IMR-90 (cell line): ENCODE data around the gene KY. TPM values are rescaled to one million over a fixed set of nuclear protein-coding genes. Genes with fewer than 3 reads are reported as not detected.

Experiments
- ATAC-seq: fragments of 200-7000 bp; cut with Tn5 transposase; 2 replicates; pipeline ENCODE4 v1.9.1; 2020; ENCODE audit warnings: low read depth, mild to moderate bottlenecking, moderate library complexity
- BruUV-seq: library from RNA; stranded (reverse); fragments of 400-500 nt; replicated peaks from 2 replicates; lab custom pipeline; 2021; lab: Mats Ljungman, UMichigan
- CTCF ChIA-PET: fragments of 300-600 bp; formaldehyde crosslinking; extraction: SDS; loops from one replicate; lab custom pipeline; 2021; ENCODE audit warnings: antibody characterized with exemption; lab: Yijun Ruan, JAX
- POLR2A ChIA-PET: fragments of 300-600 bp; sonication (Branson Sonifier 250); formaldehyde crosslinking; loops from one replicate; lab custom pipeline; 2022; ENCODE audit warnings: antibody characterized with exemption; ENCODE audit not compliant: unreplicated experiment; lab: Charles Lee
- DNase-seq: peaks from one replicate; pipeline ENCODE4 v3.0.0; 2013
- H2AFZ ChIP-seq: replicated peaks from 2 replicates; pipeline ENCODE3; 2013; ENCODE audit warnings: low read length, mild to moderate bottlenecking; ENCODE audit not compliant: poor library complexity
- H2AK5ac ChIP-seq: 2 replicates; pipeline ENCODE4 v1.6.1; 2013; ENCODE audit warnings: low read depth, low read length, inconsistent platforms
- H2AK9ac ChIP-seq: replicated peaks from 2 replicates; pipeline ENCODE3; 2013; ENCODE audit warnings: mild to moderate bottlenecking, low read depth, low read length, moderate library complexity; ENCODE audit not compliant: poor library complexity
- H2BK120ac ChIP-seq: 2 replicates; pipeline ENCODE4 v1.6.1; 2013; ENCODE audit warnings: low read depth, low read length, inconsistent platforms
- H2BK15ac ChIP-seq: 3 replicates; pipeline ENCODE4 v1.6.1; 2013; ENCODE audit warnings: low read depth, low read length, inconsistent platforms
- H2BK20ac ChIP-seq: 2 replicates; pipeline ENCODE4 v1.6.1; 2013; ENCODE audit warnings: low read depth, mild to moderate bottlenecking, inconsistent platforms, low read length, moderate library complexity
- H2BK5ac ChIP-seq: 2 replicates; pipeline ENCODE4 v1.6.1; 2013; ENCODE audit warnings: mild to moderate bottlenecking, low read depth, low read length, inconsistent platforms; ENCODE audit not compliant: poor library complexity, severe bottlenecking
- H3K14ac ChIP-seq: replicated peaks from 2 replicates; pipeline ENCODE4 v1.6.1; 2013; ENCODE audit warnings: low read depth, low read length, inconsistent platforms
- H3K18ac ChIP-seq: 2 replicates; pipeline ENCODE4 v1.6.1; 2013; ENCODE audit warnings: low read depth, low read length, control low read depth
- H3K23ac ChIP-seq: 2 replicates; pipeline ENCODE4 v1.6.1; 2013; ENCODE audit warnings: low read depth, low read length, inconsistent platforms
- H3K27ac ChIP-seq: 2 replicates; pipeline ENCODE4 v1.5.1; 2013; ENCODE audit warnings: mild to moderate bottlenecking, control low read depth, low read length; ENCODE audit not compliant: insufficient read depth
- H3K27me3 ChIP-seq: 2 replicates; pipeline ENCODE4 v1.6.1; 2013; ENCODE audit warnings: low read length; ENCODE audit not compliant: control insufficient read depth, insufficient read depth
- H3K36me3 ChIP-seq: 2 replicates; pipeline ENCODE4 v1.6.1; 2013; ENCODE audit warnings: low read length, mixed read lengths; ENCODE audit not compliant: control insufficient read depth, insufficient read depth
- H3K4ac ChIP-seq: 2 replicates; pipeline ENCODE4 v1.6.1; 2013; ENCODE audit warnings: low read depth, low read length, inconsistent platforms
- H3K4me1 ChIP-seq: 2 replicates; pipeline ENCODE4 v1.6.1; 2013; ENCODE audit warnings: low read length, mixed read lengths; ENCODE audit not compliant: control insufficient read depth, insufficient read depth
- H3K4me2 ChIP-seq: 2 replicates; pipeline ENCODE4 v1.6.1; 2013; ENCODE audit warnings: low read depth, mild to moderate bottlenecking, control low read depth, low read length, moderate library complexity
- H3K4me3 ChIP-seq: 2 replicates; pipeline ENCODE4 v1.5.1; 2013; ENCODE audit warnings: low read depth, mild to moderate bottlenecking, control low read depth, low read length, moderate library complexity; ENCODE audit not compliant: insufficient read depth
- H3K56ac ChIP-seq: 2 replicates; pipeline ENCODE4 v1.6.1; 2013; ENCODE audit warnings: low read length, inconsistent platforms; ENCODE audit not compliant: insufficient read depth; ENCODE audit errors: extremely low read depth
- H3K79me1 ChIP-seq, 2 experiments: 2 replicates each; pipeline ENCODE4 v1.6.1; 2013; ENCODE audit warnings: low read length in 2 of 2, inconsistent platforms in 1 of 2, low read depth in 1 of 2
- H3K9ac ChIP-seq: 2 replicates; pipeline ENCODE4 v1.6.1; 2013; ENCODE audit warnings: low read depth, low read length, control low read depth
- H3K9me1 ChIP-seq: 2 replicates; pipeline ENCODE4 v1.6.1; 2013; ENCODE audit warnings: low read length, inconsistent platforms; ENCODE audit not compliant: insufficient read depth
- H3K9me3 ChIP-seq: 2 replicates; pipeline ENCODE4 v1.6.1; 2013; ENCODE audit warnings: low read length; ENCODE audit not compliant: control insufficient read depth, insufficient read depth
- H4K20me1 ChIP-seq: 2 replicates; pipeline ENCODE4 v1.6.1; 2013; ENCODE audit warnings: low read length, inconsistent platforms; ENCODE audit not compliant: insufficient read depth
- H4K5ac ChIP-seq: 2 replicates; pipeline ENCODE4 v1.6.1; 2013; ENCODE audit warnings: mild to moderate bottlenecking, low read depth, low read length, control low read depth
- H4K8ac ChIP-seq, 2 experiments: 2 replicates each; pipeline ENCODE4 v1.6.1; 2013; ENCODE audit warnings: low read depth in 2 of 2, low read length in 2 of 2, control low read depth in 1 of 2, inconsistent platforms in 1 of 2
- H4K91ac ChIP-seq: 2 replicates; pipeline ENCODE4 v1.6.1; 2013; ENCODE audit warnings: low read depth, low read length, inconsistent platforms; ENCODE audit not compliant: insufficient read depth
- BHLHE40 ChIP-seq: fragments of 150-350 bp; IDR thresholded peaks from 2 replicates; pipeline ENCODE4 v1.6.1; 2016; ENCODE audit warnings: mild to moderate bottlenecking, low read depth, low read length
- CEBPB ChIP-seq: IDR thresholded peaks from 2 replicates; pipeline ENCODE4 v1.6.1; 2012; ENCODE audit warnings: low read depth, low read length, improper control_type of control experiment
- CHD1 ChIP-seq: IDR thresholded peaks from 2 replicates; pipeline ENCODE4 v1.6.1; 2012; ENCODE audit warnings: low read depth, low read length, improper control_type of control experiment
- FOS ChIP-seq: fragments of 150-350 bp; IDR thresholded peaks from 2 replicates; pipeline ENCODE4 v1.6.1; 2016; ENCODE audit warnings: low read depth, low read length
- MAFK ChIP-seq: IDR thresholded peaks from 2 replicates; pipeline ENCODE4 v1.6.1; 2012; ENCODE audit warnings: low read depth, low read length, improper control_type of control experiment
- MAZ ChIP-seq: IDR thresholded peaks from 2 replicates; pipeline ENCODE4 v1.6.1; 2012; ENCODE audit warnings: low read depth, mild to moderate bottlenecking, low read length, improper control_type of control experiment, moderate library complexity, borderline replicate concordance
- MXI1 ChIP-seq: IDR thresholded peaks from 2 replicates; pipeline ENCODE4 v1.6.1; 2012; ENCODE audit warnings: low read depth, mild to moderate bottlenecking, low read length, moderate library complexity, borderline replicate concordance
- NFE2L2 ChIP-seq: fragments of 150-350 bp; IDR thresholded peaks from 2 replicates; pipeline ENCODE4 v1.6.1; 2016; ENCODE audit warnings: low read depth, mild to moderate bottlenecking, low read length
- POLR2A ChIP-seq: IDR thresholded peaks from 2 replicates; pipeline ENCODE4 v1.6.1; 2012; ENCODE audit warnings: mild to moderate bottlenecking, low read depth, low read length
- RAD21 ChIP-seq: IDR thresholded peaks from 2 replicates; pipeline ENCODE4 v1.6.1; 2012; ENCODE audit warnings: low read length, improper control_type of control experiment
- RCOR1 ChIP-seq: IDR thresholded peaks from 2 replicates; pipeline ENCODE4 v1.6.1; 2012; ENCODE audit warnings: mild to moderate bottlenecking, low read length, improper control_type of control experiment; ENCODE audit not compliant: insufficient replicate concordance
- RFX5 ChIP-seq: IDR thresholded peaks from 2 replicates; pipeline ENCODE4 v1.8.0; 2012; ENCODE audit warnings: low read depth, mild to moderate bottlenecking, low read length, moderate library complexity
- SMC3 ChIP-seq: fragments of 150-350 bp; IDR thresholded peaks from 2 replicates; pipeline ENCODE4 v1.6.1; 2016; ENCODE audit warnings: low read depth, mild to moderate bottlenecking, antibody characterized with exemption, low read length, moderate library complexity
- WGBS, 2 experiments: methylation state at CpG; one replicate each; pipeline versions ENCODE4 v1.1.5 to v1.1.7; 2013; ENCODE audit warnings: missing lambda C conversion rate in 2 of 2; ENCODE audit not compliant: insufficient read length in 1 of 2; ENCODE audit errors: extremely low coverage in 2 of 2; 5-methylcytosine and 5-hydroxymethylcytosine counted together
- dilution Hi-C: fragments of 300-500 bp; cut with HindIII; formaldehyde crosslinking; loops from one replicate; pipeline ENCODE4 v1.14.3; 2018; ENCODE audit warnings: low sequenced_read_pairs; ENCODE audit not compliant: unreplicated experiment
- in situ Hi-C: fragments of 300-500 bp; cut with MboI; formaldehyde crosslinking; loops from 3 replicates; pipeline ENCODE4 v1.14.3; 2019; ENCODE audit warnings: low sequenced_read_pairs, inconsistent platforms, mixed read lengths
- intact Hi-C: fragments of 100-400 bp; cut with micrococcal nuclease; formaldehyde crosslinking; loops from 2 replicates; pipeline ENCODE4 v1.10.0; 2022
- polyA plus RNA-seq, 3 experiments: library from polyadenylated mRNA; depleted of rRNA; stranded (reverse); fragments of >200 nt; gene quantifications; 2 replicates each; pipeline ENCODE4 v1.2.3, GENCODE V29; 2012; ENCODE audit warnings: low replicate concordance in 1 of 3
- total RNA-seq: library from RNA; depleted of rRNA; stranded (reverse); fragments of >200 nt; gene quantifications from 2 replicates; pipeline ENCODE4 v1.2.3, GENCODE V29; 2012
- TF ChIP-seq, protein P1 (sequence below): fragments of 150-350 bp; IDR thresholded peaks from 2 replicates; pipeline ENCODE4 v1.6.1; 2017; ENCODE audit warnings: mild to moderate bottlenecking, antibody characterized with exemption, low read length, low read depth
- TF ChIP-seq, protein P2 (sequence below): fragments of 150-350 bp; IDR thresholded peaks from 2 replicates; pipeline ENCODE4 v1.6.1; 2016; ENCODE audit warnings: low read depth, mild to moderate bottlenecking, low read length, moderate library complexity, borderline replicate concordance
- TF ChIP-seq, protein P3 (sequence below): conservative IDR thresholded peaks from 2 replicates; pipeline ENCODE4 v1.5.1; 2012; ENCODE audit warnings: mild to moderate bottlenecking, low read depth, low read length, improper control_type of control experiment

KY gene
- total and polyA plus RNA-seq, 2 of the 4 experiments (the other 2 are of a cell fraction) = under 0.01 to 0.09 TPM

DNA sequence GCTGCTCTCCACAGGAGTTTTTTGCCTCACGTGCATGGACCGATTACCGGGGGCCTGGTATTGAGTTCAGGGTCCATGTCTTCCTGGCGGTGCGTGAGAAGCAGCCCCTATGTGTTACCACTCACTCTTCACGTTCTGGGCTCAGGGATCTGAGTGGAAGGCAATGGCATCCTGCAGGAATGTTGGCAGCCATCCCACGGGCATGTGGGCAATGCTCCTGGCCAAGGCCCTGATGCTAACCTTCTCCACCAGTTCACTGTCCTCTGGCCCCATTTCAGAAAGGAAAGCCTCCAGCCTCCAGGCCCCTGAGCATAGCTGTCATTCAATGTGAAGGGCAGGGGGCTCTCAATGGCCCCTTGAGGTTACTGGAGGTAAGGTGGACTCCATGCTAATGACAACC lies 43.0 kb upstream of the KY start:
- Histone ChIP-seq H4K8ac (no peak overlapping the region), H3K14ac (no peak overlapping the region), H3K36me3 (no peaks in the 10 kb centered on the region), H3K4me2 (no peak overlapping the region), H3K27me3 (peaks cover 5% of the 10 kb centered on the region), H3K56ac (no peak overlapping the region), H2BK5ac (no peak overlapping the region), H4K5ac (no peak overlapping the region), H4K91ac (no peak overlapping the region), H3K4ac (no peak overlapping the region), H3K18ac (no peak overlapping the region), H2AFZ (no peak overlapping the region), H2AK5ac (no peak overlapping the region), H3K9ac (no peak overlapping the region), H4K20me1 (no peaks in the 10 kb centered on the region), H2BK120ac (no peak overlapping the region), H2BK20ac (no peak overlapping the region), H3K9me3 (no peaks in the 10 kb centered on the region), H2BK15ac (no peak overlapping the region), H3K27ac (no peak overlapping the region), H3K79me1 (no peaks in the 10 kb centered on the region), H3K23ac (no peak overlapping the region), H3K4me1 (no peaks in the 10 kb centered on the region), H3K9me1 (no peaks in the 10 kb centered on the region), H2AK9ac (no peak overlapping the region), H3K4me3 (no peak overlapping the region)
- CTCF ChIA-PET = no interaction called here
- DNase-seq = no peak
- dilution Hi-C loops (no loop called here), in situ Hi-C loops (no loop called here), intact Hi-C loops (no loop called here)
- no CpG with 5 or more reads among the region's 7 CpGs for WGBS, 2 experiments
- POLR2A ChIA-PET = no interaction called here
- BruUV-seq = no TSS peak
- TF ChIP-seq RAD21 (no peak), MAFK (no peak), SMC3 (no peak), CEBPB (no peak), RCOR1 (no peak), MAZ (no peak), POLR2A (no peak), CHD1 (no peak), NFE2L2 (no peak), MXI1 (no peak), RFX5 (no peak), FOS (no peak), BHLHE40 (no peak)
- TF ChIP-seq, protein P1, sequence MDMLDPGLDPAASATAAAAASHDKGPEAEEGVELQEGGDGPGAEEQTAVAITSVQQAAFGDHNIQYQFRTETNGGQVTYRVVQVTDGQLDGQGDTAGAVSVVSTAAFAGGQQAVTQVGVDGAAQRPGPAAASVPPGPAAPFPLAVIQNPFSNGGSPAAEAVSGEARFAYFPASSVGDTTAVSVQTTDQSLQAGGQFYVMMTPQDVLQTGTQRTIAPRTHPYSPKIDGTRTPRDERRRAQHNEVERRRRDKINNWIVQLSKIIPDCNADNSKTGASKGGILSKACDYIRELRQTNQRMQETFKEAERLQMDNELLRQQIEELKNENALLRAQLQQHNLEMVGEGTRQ = no peak
- TF ChIP-seq, protein P2, sequence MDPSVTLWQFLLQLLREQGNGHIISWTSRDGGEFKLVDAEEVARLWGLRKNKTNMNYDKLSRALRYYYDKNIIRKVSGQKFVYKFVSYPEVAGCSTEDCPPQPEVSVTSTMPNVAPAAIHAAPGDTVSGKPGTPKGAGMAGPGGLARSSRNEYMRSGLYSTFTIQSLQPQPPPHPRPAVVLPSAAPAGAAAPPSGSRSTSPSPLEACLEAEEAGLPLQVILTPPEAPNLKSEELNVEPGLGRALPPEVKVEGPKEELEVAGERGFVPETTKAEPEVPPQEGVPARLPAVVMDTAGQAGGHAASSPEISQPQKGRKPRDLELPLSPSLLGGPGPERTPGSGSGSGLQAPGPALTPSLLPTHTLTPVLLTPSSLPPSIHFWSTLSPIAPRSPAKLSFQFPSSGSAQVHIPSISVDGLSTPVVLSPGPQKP = no peak
- TF ChIP-seq, protein P3, sequence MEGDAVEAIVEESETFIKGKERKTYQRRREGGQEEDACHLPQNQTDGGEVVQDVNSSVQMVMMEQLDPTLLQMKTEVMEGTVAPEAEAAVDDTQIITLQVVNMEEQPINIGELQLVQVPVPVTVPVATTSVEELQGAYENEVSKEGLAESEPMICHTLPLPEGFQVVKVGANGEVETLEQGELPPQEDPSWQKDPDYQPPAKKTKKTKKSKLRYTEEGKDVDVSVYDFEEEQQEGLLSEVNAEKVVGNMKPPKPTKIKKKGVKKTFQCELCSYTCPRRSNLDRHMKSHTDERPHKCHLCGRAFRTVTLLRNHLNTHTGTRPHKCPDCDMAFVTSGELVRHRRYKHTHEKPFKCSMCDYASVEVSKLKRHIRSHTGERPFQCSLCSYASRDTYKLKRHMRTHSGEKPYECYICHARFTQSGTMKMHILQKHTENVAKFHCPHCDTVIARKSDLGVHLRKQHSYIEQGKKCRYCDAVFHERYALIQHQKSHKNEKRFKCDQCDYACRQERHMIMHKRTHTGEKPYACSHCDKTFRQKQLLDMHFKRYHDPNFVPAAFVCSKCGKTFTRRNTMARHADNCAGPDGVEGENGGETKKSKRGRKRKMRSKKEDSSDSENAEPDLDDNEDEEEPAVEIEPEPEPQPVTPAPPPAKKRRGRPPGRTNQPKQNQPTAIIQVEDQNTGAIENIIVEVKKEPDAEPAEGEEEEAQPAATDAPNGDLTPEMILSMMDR = no peak
- no peak for ATAC-seq
